Head of caudate nucleus (tissue), 42 donors: ENCODE measurements around the gene KIF5C.
A peak's percentile ranks its signal among the peaks of the same experiment; 100 is the strongest.
"Not testable (repeated sequence)": the region's sequence is repeated elsewhere in the genome, so short reads cannot be mapped to it uniquely, and the experiment has no call there.

Source experiments
- DNase-seq, 42 donors: peaks; one replicate each; pipeline versions ENCODE4 v3.0.0 to v3.0.0-alpha.2; 2020 to 2021; ENCODE audit warnings: mixed read lengths in 7 of 42
- intact Hi-C: fragments of 100-400 bp; cut with DNase I; formaldehyde crosslinking; loops from one replicate; pipeline ENCODE4 v1.15.0; 2022

The KIF5C gene

DNA sequence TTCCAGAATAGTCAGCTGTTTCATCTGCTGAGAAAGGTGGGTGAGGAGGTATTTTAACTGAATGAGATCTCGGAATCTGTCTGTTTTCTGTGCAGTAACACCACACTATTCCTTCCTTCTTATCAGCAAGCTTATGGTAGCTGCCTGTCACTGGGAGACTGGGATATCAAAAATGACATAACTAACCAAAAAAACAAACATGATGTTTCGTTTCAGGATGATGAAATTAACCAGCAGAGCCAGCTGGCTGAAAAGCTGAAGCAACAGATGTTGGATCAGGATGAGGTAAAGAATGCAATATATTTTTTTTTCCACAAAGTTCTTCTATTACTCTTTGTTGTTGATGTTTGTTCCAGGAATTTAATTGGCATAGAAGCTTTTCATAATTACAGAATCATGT, 103.7 kb downstream of the KIF5C start:
- intact Hi-C loops = loop anchor here (10.0 kb wide), 1 partner anchor 94 kb away; no protein-coding TSS in a partner anchor
- DNase-seq = no peak

GRCh38 chr2:148979164-148979918, 104.3 kb downstream of the KIF5C start:
- intact Hi-C loops = loop anchor here (10.0 kb wide), 1 partner anchor 95 kb away; no protein-coding TSS in a partner anchor
- no peak for DNase-seq

DNA sequence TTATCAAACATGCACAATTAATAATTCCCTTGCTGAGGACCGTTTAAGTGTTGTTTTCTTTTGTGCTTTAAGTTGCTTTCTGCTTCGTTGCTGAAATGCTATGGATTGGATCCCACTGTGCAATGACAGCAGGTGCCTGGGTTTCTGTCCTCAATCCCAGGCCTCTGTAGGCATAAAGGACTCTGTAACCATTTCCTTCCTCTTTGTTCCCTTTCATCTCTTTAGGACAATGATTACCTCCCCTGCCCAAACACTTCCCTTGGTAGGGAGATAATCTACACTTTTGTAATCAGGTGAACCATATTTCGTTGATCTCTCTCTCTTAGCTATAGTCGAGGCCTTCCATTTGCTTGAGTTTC, 104.9 kb downstream of the KIF5C start:
- no peak for DNase-seq
- intact Hi-C loops = loop anchor here (10.0 kb wide), 1 partner anchor 95 kb away; no protein-coding TSS in a partner anchor

DNA sequence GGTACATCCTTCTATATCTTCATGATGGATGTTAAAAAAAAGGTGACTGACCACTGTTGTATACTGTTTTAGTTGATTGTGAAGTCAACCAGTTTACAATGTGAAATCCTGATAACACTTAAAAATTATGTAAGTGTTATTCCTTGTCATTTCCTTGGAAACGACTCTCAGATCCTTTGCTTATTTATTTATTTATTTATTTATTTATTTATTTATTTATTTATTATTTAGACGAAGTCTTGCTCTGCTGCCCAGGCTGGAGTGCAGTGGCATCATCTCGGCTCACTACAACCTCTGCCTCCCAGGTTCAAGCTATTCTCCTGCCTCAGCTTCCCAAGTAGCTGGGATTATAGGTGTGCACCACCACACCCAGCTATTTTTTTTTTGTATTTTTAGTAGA, 105.5 kb downstream of the KIF5C start:
- intact Hi-C loops, DNase-seq: not testable (repeated sequence)

DNA sequence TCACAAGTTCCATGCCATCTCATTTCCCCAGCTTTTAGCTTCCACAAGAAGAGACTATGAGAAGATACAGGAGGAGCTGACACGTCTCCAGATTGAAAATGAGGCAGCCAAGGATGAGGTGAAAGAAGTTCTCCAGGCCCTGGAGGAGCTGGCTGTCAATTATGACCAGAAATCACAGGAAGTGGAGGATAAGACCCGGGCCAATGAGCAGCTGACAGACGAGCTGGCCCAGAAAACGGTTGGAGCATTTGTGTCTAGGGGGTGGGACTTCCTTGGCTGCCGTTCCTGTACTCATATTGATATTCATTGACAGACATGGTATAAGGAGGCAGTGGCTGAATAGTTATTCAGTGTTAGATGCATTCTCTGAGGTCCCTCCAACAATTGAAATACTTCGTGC, 106.3 kb downstream of the KIF5C start:
- intact Hi-C loops = no loop called here
- peak in 1 of 42 donors; percentile 31 for DNase-seq

DNA sequence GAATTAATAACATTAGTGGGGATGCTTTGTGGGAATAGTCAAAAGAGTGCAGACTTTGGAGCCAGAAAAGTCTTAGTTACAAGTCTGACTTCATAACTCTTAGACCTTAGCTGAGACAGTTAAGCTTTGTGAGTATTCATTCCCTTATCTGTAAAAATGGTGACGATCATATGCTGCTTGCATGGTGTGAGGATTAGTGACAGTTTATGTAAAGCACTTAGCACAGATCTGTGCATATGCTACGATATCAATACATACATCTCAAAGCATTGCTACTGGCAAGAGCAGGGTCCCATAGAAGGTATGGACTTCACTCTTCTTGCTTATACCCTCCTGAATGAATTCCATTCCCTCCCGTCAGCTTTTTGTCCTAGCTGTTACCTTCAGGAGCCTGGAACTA, 106.8 kb downstream of the KIF5C start:
- intact Hi-C loops = no loop called here

GRCh38 chr2:148982282-148982681, 107.3 kb downstream of the KIF5C start:
- no peak for DNase-seq
- intact Hi-C loops = no loop called here

More for the DNA sequence above, 106.8 kb downstream of the KIF5C start:
- DNase-seq = no peak

DNA sequence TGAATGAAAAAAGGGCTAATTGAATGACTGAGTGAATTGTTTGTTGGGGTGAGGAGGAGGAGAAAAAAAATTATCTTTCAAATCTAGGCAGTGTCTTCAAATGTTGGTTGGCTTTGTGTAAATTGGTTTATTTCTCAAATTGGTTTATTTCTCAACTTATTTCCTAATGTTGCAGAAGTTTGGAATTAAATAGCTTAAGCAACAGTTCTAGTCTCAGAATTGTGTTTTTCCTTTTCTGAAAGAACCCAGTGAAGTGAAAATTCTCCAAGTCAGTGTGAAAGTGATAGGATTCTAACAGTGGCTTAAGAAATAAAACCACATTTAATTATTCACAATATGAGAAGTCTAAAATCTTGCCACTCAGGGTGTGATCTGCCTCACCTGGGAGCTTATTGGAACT, 108.9 kb downstream of the KIF5C start:
- intact Hi-C loops = no loop called here
- no peak for DNase-seq

GRCh38 chr2:148984449-148984848, 109.4 kb downstream of the KIF5C start:
- intact Hi-C loops = no loop called here
- DNase-seq = no peak

DNA sequence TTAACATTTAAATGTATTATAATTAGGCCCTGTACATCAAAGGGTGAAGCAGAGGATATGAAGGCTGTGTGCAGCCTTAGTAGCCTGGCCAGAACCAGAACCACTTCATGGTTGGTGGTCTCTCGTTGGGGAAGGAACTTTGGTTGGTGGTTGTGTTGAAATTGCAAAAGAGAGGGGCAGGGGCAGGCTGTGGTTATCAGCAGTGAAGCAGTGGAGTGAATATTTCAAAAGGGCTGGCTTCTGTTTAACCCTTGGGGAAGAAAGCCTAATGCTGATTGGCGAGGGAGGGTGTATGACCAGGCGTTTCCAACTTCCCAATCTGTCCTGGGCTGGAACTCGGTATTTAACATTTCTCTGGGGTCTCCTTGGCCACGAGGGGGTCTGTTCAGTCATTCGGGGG, 112.3 kb downstream of the KIF5C start:
- DNase-seq = peak in 1 of 42 donors; percentile 2
- intact Hi-C loops = no loop called here

GRCh38 chr2:148988337-148988736, 113.3 kb downstream of the KIF5C start:
- peak in 1 of 42 donors; percentile 8 for DNase-seq
- intact Hi-C loops = no loop called here

DNA sequence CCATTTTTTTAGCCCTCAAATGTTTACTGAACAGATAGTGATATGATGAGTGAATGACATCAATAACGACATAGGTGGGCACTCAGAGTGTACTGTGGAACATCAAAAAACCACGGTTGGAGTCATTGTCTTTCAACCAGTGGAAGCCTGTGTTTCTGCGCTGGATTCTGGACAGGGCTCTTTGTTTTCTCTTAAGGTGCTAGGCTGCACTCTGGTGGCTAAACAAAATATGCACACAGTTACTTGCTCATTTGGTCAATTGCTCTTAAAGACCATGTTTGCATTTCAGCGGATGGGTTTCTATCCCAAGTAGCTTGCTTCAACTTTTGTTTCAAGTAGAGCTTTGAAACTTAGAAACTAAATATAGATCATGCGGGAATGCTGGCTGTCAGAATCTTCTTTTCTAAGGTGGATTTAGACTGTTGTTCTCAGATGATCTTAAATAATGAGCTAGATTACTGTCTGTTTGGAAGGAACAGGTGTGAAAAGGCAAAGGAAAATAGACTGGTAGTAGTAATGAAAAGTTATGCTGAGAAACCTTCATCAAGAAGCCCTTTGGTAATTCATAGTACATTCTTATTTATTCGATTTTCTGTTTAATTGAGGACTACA, 115.0 kb downstream of the KIF5C start:
- DNase-seq = peak in 28 of 42 donors; percentile 41 to 86 (median 68)
- intact Hi-C loops = no loop called here

- DNase-seq = peak in 2 of 42 donors; percentile 15 to 41
- intact Hi-C loops = no loop called here
Observed at GRCh38 chr2:148990968-148991367, 115.9 kb downstream of the KIF5C start.

- DNase-seq = no peak
- intact Hi-C loops = no loop called here
Observed at GRCh38 chr2:148992448-148992847, 117.4 kb downstream of the KIF5C start.

- intact Hi-C loops = no loop called here
- DNase-seq = no peak
Observed at GRCh38 chr2:148993351-148993750, 118.3 kb downstream of the KIF5C start.

GRCh38 chr2:148994341-148994740, 119.3 kb downstream of the KIF5C start:
- intact Hi-C loops = no loop called here
- peak in 2 of 42 donors; percentile 0 to 17 for DNase-seq

- intact Hi-C loops = no loop called here
- DNase-seq = peak in 1 of 42 donors; percentile 14
Observed at GRCh38 chr2:148996805-148997204, 121.8 kb downstream of the KIF5C start.

GRCh38 chr2:148998165-148998830, 123.3 kb downstream of the KIF5C start:
- intact Hi-C loops = no loop called here
- peak in 1 of 42 donors; percentile 21 for DNase-seq

DNA sequence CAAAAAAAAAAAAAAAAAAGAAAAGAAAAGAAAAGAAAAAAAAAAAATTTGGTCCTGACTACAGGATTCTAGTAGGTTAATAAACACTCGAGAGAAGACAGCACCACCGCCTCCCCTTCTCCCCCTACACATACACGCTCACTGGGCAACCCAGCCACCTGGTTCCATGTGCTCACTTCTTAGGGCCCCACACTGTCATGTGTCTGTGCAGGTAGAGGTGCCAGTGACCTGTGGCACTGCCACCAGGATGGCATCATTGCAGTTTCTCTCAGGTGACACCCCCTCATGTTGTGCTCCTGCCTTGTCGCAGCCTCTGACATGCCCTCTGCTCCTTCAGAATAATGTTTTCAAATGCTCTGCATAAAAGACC, 123.8 kb downstream of the KIF5C start:
- DNase-seq = no peak
- intact Hi-C loops = no loop called here

DNA sequence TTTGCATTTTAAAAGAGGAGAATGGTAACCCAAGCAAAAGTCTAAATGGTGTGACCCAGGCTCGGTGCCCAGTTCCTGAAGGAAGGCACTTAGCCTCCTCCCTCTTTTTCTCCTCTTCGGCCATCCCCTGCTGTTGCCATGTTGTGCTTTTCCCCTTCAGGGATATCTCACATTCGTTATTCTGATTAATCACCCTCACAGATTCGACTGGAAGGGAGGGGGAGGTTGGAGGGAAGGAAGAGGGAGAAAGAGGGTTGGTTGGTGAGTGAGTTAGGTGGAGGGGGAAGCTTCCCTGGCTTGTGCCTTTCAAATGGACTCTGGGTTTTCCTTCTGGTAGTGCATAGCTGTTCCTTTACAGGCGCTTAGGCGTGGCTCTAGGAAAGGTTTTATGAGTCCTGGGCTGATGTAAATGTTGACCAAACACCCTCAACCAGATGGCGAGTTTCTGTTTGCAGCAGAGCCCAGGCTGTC, 124.5 kb downstream of the KIF5C start:
- intact Hi-C loops = no loop called here
- DNase-seq = no peak
